Activated CD4-positive, alpha-beta T cell treated with anti-CD3 and anti-CD28 coated beads for 4 hours (primary cell): ENCODE data around the gene ZBED1.
"Not testable (repeated sequence)": the region's sequence is repeated elsewhere in the genome, so short reads cannot be mapped to it uniquely, and the experiment has no call there.

Source experiments
- DNase-seq, 2 donors: peaks; one replicate each; pipeline ENCODE4 v3.0.0-alpha.2; 2020

ZBED1 gene

GRCh38 chrX:2517055-2517454 lies 16.3 kb upstream of the ZBED1 start:
- no peak for DNase-seq

- DNase-seq: no peak
Measured at GRCh38 chrX:2516623-2517022, 15.8 kb upstream of the ZBED1 start.

GRCh38 chrX:2514131-2514530 lies 13.4 kb upstream of the ZBED1 start:
- DNase-seq: no peak

- no peak for DNase-seq
Measured at GRCh38 chrX:2513121-2513664, 12.4 kb upstream of the ZBED1 start.

GRCh38 chrX:2512501-2512900 lies 11.7 kb upstream of the ZBED1 start:
- DNase-seq: no peak

- no peak for DNase-seq
Measured at GRCh38 chrX:2511326-2511725, 10.6 kb upstream of the ZBED1 start.

GRCh38 chrX:2508648-2509335 lies 8.0 kb upstream of the ZBED1 start:
- DNase-seq: no peak

GRCh38 chrX:2507904-2508627 lies 7.3 kb upstream of the ZBED1 start:
- no peak for DNase-seq

- no peak for DNase-seq
Measured at GRCh38 chrX:2507196-2507595, 6.4 kb upstream of the ZBED1 start.

GRCh38 chrX:2505341-2505740 lies 4.6 kb upstream of the ZBED1 start:
- not testable (repeated sequence) for DNase-seq

- DNase-seq: no peak
Measured at GRCh38 chrX:2504706-2505332, 4.0 kb upstream of the ZBED1 start.

- DNase-seq: no peak
Measured at GRCh38 chrX:2503591-2504500, 3.1 kb upstream of the ZBED1 start.

- DNase-seq: no peak
Measured at GRCh38 chrX:2502668-2503519, 2.1 kb upstream of the ZBED1 start.

- no peak for DNase-seq
Measured at GRCh38 chrX:2502120-2502667, 1.4 kb upstream of the ZBED1 start.

GRCh38 chrX:2501559-2502102 lies 855 bp upstream of the ZBED1 start:
- DNase-seq: no peak

- peak; percentile 6 to 43 for DNase-seq
Measured at GRCh38 chrX:2500091-2500802, 529 bp downstream of the ZBED1 start.

- no peak for DNase-seq
Measured at GRCh38 chrX:2499507-2499906, 1.3 kb downstream of the ZBED1 start.

- DNase-seq: no peak
Measured at GRCh38 chrX:2498781-2499302, 1.9 kb downstream of the ZBED1 start.

- no peak for DNase-seq
Measured at GRCh38 chrX:2497961-2498780, 2.6 kb downstream of the ZBED1 start.
